SK-N-MC (cell line): Measurements from ENCODE around the gene TMEM260.

Experiments
- EZH2 ChIP-seq: fragments of 200-600 bp; sonication (generic); IDR thresholded peaks from one replicate; pipeline ENCODE4 v1.6.1; 2017; ENCODE audit warnings: antibody characterized with exemption
- POLR2AphosphoS5 ChIP-seq: IDR thresholded peaks from 2 replicates; pipeline ENCODE4 v1.6.1; 2012; ENCODE audit warnings: mild to moderate bottlenecking, low read depth, low read length, borderline replicate concordance

DNA sequence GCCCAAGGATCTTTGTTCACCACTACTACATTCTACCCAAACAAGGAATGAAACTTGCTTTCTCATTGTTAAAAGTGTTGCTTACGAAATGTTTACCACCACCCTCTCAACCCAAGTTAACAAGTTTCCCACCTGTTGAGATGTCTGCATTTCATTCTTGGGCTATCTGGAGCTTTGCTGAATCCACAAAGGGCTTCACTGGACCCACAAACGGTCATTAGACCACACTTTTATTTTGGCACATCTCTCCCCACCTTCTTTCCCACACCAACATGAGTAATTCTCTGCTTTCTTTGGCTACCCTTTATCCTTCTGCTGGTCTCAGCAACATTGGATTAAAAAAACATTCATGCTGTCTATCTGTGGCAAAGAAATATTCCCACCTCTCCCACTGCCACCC is 78.0 kb downstream of the TMEM260 start:
- TF ChIP-seq POLR2AphosphoS5 (no peak), EZH2 (no peak)
